SK-N-DZ (cell line): ENCODE measurements around the gene MMAB. TPM values are rescaled to one million over a fixed set of nuclear protein-coding genes. Genes with fewer than 3 reads are reported as not detected.

Experiments
- DNase-seq: peaks from one replicate; pipeline ENCODE4 v3.0.0-alpha.2; 2015; ENCODE audit warnings: low spot score
- polyA plus RNA-seq, 2 experiments: library from polyadenylated mRNA; depleted of rRNA; stranded (reverse); fragments of >200 nt; gene quantifications; 2 replicates each; pipeline ENCODE4 v1.2.3, GENCODE V29; 2014

MMAB gene
- polyA plus RNA-seq (2014; cell fraction: cytosol; rRNA removed), result 64.6 and 81.1 TPM in 2 replicates
- 66.7 and 82.8 TPM in 2 replicates for polyA plus RNA-seq (2014; cell fraction: nucleus; rRNA removed)

GRCh38 chr12:109573029-109573913 lies at the start of gene MMAB, which contains the start of gene MVK:
Gene MMAB (minus strand): TSS chr12:109573504. CDS start chr12:109573480, 24 bp downstream.
Gene MVK (plus strand): TSS chr12:109573794. CDS start chr12:109574823, 1,029 bp downstream.
- peak; percentile 100 for DNase-seq

GRCh38 chr12:109621901-109622364 lies 48.6 kb upstream of the MMAB start:
- no peak for DNase-seq

- no peak for DNase-seq
Observed at GRCh38 chr12:109621211-109621694, 47.9 kb upstream of the MMAB start.

- no peak for DNase-seq
Observed at GRCh38 chr12:109619002-109619604, 45.8 kb upstream of the MMAB start.

GRCh38 chr12:109618082-109618481 lies 44.8 kb upstream of the MMAB start:
- DNase-seq, result peak; percentile 81

GRCh38 chr12:109617491-109617890 lies 44.2 kb upstream of the MMAB start:
- DNase-seq, result no peak

GRCh38 chr12:109615556-109616229 lies 42.4 kb upstream of the MMAB start:
- DNase-seq, result no peak

- no peak for DNase-seq
Observed at GRCh38 chr12:109613649-109614455, 40.5 kb upstream of the MMAB start.

- peak; percentile 47 for DNase-seq
Observed at GRCh38 chr12:109612975-109613502, 39.7 kb upstream of the MMAB start.

- no peak for DNase-seq
Observed at GRCh38 chr12:109612003-109612402, 38.7 kb upstream of the MMAB start.

- no peak for DNase-seq
Observed at GRCh38 chr12:109611223-109611622, 37.9 kb upstream of the MMAB start.

- no peak for DNase-seq
Observed at GRCh38 chr12:109610523-109610922, 37.2 kb upstream of the MMAB start.

GRCh38 chr12:109609342-109609741 lies 36.0 kb upstream of the MMAB start:
- no peak for DNase-seq

- no peak for DNase-seq
Observed at GRCh38 chr12:109608793-109609192, 35.5 kb upstream of the MMAB start.

GRCh38 chr12:109608270-109608669 lies 35.0 kb upstream of the MMAB start:
- no peak for DNase-seq

GRCh38 chr12:109607618-109608017 lies 34.3 kb upstream of the MMAB start:
- no peak for DNase-seq

GRCh38 chr12:109606320-109607028 lies 33.2 kb upstream of the MMAB start:
- peak; percentile 88 for DNase-seq

GRCh38 chr12:109605599-109606228 lies 32.4 kb upstream of the MMAB start:
- no peak for DNase-seq

- no peak for DNase-seq
Observed at GRCh38 chr12:109605016-109605415, 31.7 kb upstream of the MMAB start.
